A549 (cell line): Measurements from ENCODE around the gene ABCB8. TPM values are rescaled to one million over a fixed set of nuclear protein-coding genes. Genes with fewer than 3 reads are reported as not detected.
A peak's percentile ranks its signal among the peaks of the same experiment; 100 is the strongest.

Source experiments
- ATAC-seq, 2 experiments: fragments of 200-7000 bp in 1 of 2; fragments of >200 bp in 1 of 2; cut with Nextera tagmentation in 1 of 2; cut with Tn5 transposase in 1 of 2; 3 replicates each; pipeline versions ENCODE4 v1.8.0 to v1.9.1; 2018 to 2020; ENCODE audit warnings: mild to moderate bottlenecking in 1 of 2, moderate library complexity in 1 of 2
- CTCF ChIA-PET: fragments of 300-600 bp; sonication (Branson Sonifier 250); formaldehyde crosslinking; extraction: SDS; loops from one replicate; lab custom pipeline; 2021; ENCODE audit warnings: antibody characterized with exemption, inconsistent platforms; lab: Yijun Ruan, JAX
- POLR2A ChIA-PET: fragments of 350-600 bp; formaldehyde crosslinking; extraction: SDS; loops from one replicate; lab custom pipeline; 2021; ENCODE audit warnings: antibody characterized with exemption, inconsistent platforms; lab: Yijun Ruan, JAX
- DNase-seq, 2 experiments: peaks; one replicate each; pipeline versions ENCODE4 v3.0.0 to v3.0.0-alpha.2; 2011 to 2016; ENCODE audit warnings: low read depth in 1 of 2, low spot score in 1 of 2
- FAIRE-seq: peaks from 2 replicates; lab custom pipeline; 2011; peaks lifted over from hg19 to GRCh38; lab: Jason Lieb, UNC
- H3K27ac ChIP-seq, 2 experiments: fragments of >200 bp; sonication (Bioruptor Twin); formaldehyde crosslinking; 3 replicates each; pipeline ENCODE4 v1.5.1; 2016 to 2017
- H3K4me1 ChIP-seq: fragments of >200 bp; sonication (Bioruptor Twin); formaldehyde crosslinking; 3 replicates; pipeline ENCODE4 v1.6.1; 2016
- H3K4me2 ChIP-seq: fragments of >200 bp; sonication (Bioruptor Twin); formaldehyde crosslinking; 3 replicates; pipeline ENCODE4 v1.6.1; 2016
- H3K4me3 ChIP-seq: fragments of >200 bp; sonication (Bioruptor Twin); formaldehyde crosslinking; 3 replicates; pipeline ENCODE4 v1.5.1; 2016
- H3K9me3 ChIP-seq: fragments of >200 bp; sonication (Bioruptor Twin); formaldehyde crosslinking; 3 replicates; pipeline ENCODE4 v1.6.1; 2016
- BHLHE40 ChIP-seq: IDR thresholded peaks from 2 replicates; pipeline ENCODE4 v1.6.1; 2012; ENCODE audit warnings: low read depth, low read length, inconsistent platforms
- CHD2 ChIP-seq: fragments of 150-350 bp; IDR thresholded peaks from 2 replicates; pipeline ENCODE4 v1.6.1; 2014; ENCODE audit warnings: low read length; ENCODE audit not compliant: partially characterized antibody
- E2F6 ChIP-seq: IDR thresholded peaks from 2 replicates; pipeline ENCODE4 v1.6.1; 2012; ENCODE audit warnings: low read depth, borderline replicate concordance
- EHF ChIP-seq: fragments of 250-450 bp; sonication (Bioruptor Pico); IDR thresholded peaks from 2 replicates; pipeline ENCODE4 v1.5.0; 2020; ENCODE audit warnings: mild to moderate bottlenecking
- ESRRA ChIP-seq: fragments of 150-350 bp; IDR thresholded peaks from 2 replicates; pipeline ENCODE4 v1.6.1; 2014; ENCODE audit warnings: mild to moderate bottlenecking, low read length, borderline replicate concordance
- FOXS1 ChIP-seq: fragments of 250-450 bp; sonication (Bioruptor Pico); IDR thresholded peaks from 2 replicates; pipeline ENCODE4 v1.5.0; 2020; ENCODE audit warnings: mild to moderate bottlenecking, moderate library complexity
- HEYL ChIP-seq: fragments of 250-450 bp; sonication (Bioruptor Pico); IDR thresholded peaks from 2 replicates; pipeline ENCODE4 v1.8.0; 2021; ENCODE audit warnings: mild to moderate bottlenecking, moderate library complexity
- HOXB13 ChIP-seq: fragments of 250-450 bp; sonication (Bioruptor Pico); IDR thresholded peaks from 2 replicates; pipeline ENCODE4 v1.5.0; 2020; ENCODE audit warnings: low read depth, mild to moderate bottlenecking, moderate library complexity
- HOXB5 ChIP-seq: fragments of 250-450 bp; sonication (Bioruptor Pico); IDR thresholded peaks from 2 replicates; pipeline ENCODE4 v1.5.0; 2020; ENCODE audit warnings: mild to moderate bottlenecking, moderate library complexity
- JUN ChIP-seq, 2 experiments: fragments of >200 bp; sonication (Bioruptor Twin); formaldehyde crosslinking; IDR thresholded peaks; 2 replicates in 1 of 2; 3 replicates in 1 of 2; pipeline ENCODE4 v1.6.1; 2016 to 2017
- MAFK ChIP-seq: fragments of 450-650 bp; IDR thresholded peaks from 2 replicates; pipeline ENCODE4 v1.6.1; 2014; ENCODE audit not compliant: partially characterized antibody
- MAX ChIP-seq: IDR thresholded peaks from 2 replicates; pipeline ENCODE4 v1.6.1; 2012
- MAZ ChIP-seq: fragments of 150-350 bp; IDR thresholded peaks from 2 replicates; pipeline ENCODE4 v1.6.1; 2014; ENCODE audit warnings: antibody characterized with exemption, low read depth, low read length, borderline replicate concordance
- NFE2L2 ChIP-seq: fragments of 150-350 bp; conservative IDR thresholded peaks from 2 replicates; pipeline ENCODE4 v1.6.1; 2014; ENCODE audit warnings: low read length
- NR3C1 ChIP-seq: fragments of >200 bp; sonication (Bioruptor Twin); formaldehyde crosslinking; IDR thresholded peaks from 3 replicates; pipeline ENCODE4 v1.6.1; 2017
- PHF8 ChIP-seq: fragments of 200-600 bp; sonication (generic); IDR thresholded peaks from 2 replicates; pipeline ENCODE4 v1.6.1; 2016; ENCODE audit warnings: low read depth, mild to moderate bottlenecking, antibody characterized with exemption, moderate library complexity, borderline replicate concordance
- RAD21 ChIP-seq, 2 experiments: fragments of >200 bp in 1 of 2; sonication (Bioruptor Twin) in 1 of 2; formaldehyde crosslinking in 1 of 2; IDR thresholded peaks in 1 of 2; conservative IDR thresholded peaks in 1 of 2; 2 replicates in 1 of 2; 3 replicates in 1 of 2; pipeline ENCODE4 v1.6.1; 2012 to 2018; ENCODE audit warnings: inconsistent platforms in 1 of 2
- SMC3 ChIP-seq: fragments of >200 bp; sonication (Bioruptor Twin); formaldehyde crosslinking; IDR thresholded peaks from 3 replicates; pipeline ENCODE4 v1.6.1; 2018; ENCODE audit warnings: inconsistent platforms
- TP53 ChIP-seq: fragments of 250-450 bp; sonication (Bioruptor Pico); IDR thresholded peaks from 2 replicates; pipeline ENCODE4 v1.5.0; 2021; ENCODE audit warnings: mild to moderate bottlenecking, moderate library complexity
- USF2 ChIP-seq: fragments of 450-650 bp; IDR thresholded peaks from 2 replicates; pipeline ENCODE4 v1.6.1; 2014; ENCODE audit warnings: antibody characterized with exemption
- ZC3H11A ChIP-seq: fragments of 450-650 bp; IDR thresholded peaks from 2 replicates; pipeline ENCODE4 v1.6.1; 2014; ENCODE audit warnings: antibody characterized with exemption, mild to moderate bottlenecking
- ZFP36 ChIP-seq: fragments of 450-650 bp; IDR thresholded peaks from 2 replicates; pipeline ENCODE4 v1.6.1; 2014; ENCODE audit warnings: borderline replicate concordance; ENCODE audit not compliant: partially characterized antibody
- WGBS: methylation state at CpG from one replicate; pipeline ENCODE4 v1.1.6; 2017; ENCODE audit errors: missing lambda C conversion rate; 5-methylcytosine and 5-hydroxymethylcytosine counted together
- polyA plus RNA-seq, 4 experiments: library from polyadenylated mRNA; depleted of rRNA in 3 of 4; stranded (reverse); fragments of >200 nt; fragmentation: RNase III in 1 of 4; extraction: RNeasy Plus Mini Kit Qiagen cat#74134 plus additional on column Dnase treatment in 1 of 4; gene quantifications; 2 replicates in 3 of 4; 3 replicates in 1 of 4; pipeline ENCODE4 v1.2.3, GENCODE V29; 2011 to 2017
- TF ChIP-seq, protein P1 (sequence below): fragments of 250-450 bp; sonication (Bioruptor Pico); IDR thresholded peaks from 2 replicates; pipeline ENCODE4 v1.5.0; 2020; ENCODE audit warnings: low read depth, mild to moderate bottlenecking, moderate library complexity
- TF ChIP-seq, protein P2 (sequence below): fragments of 150-350 bp; IDR thresholded peaks from 2 replicates; pipeline ENCODE4 v1.6.1; 2014; ENCODE audit warnings: low read depth, mild to moderate bottlenecking, low read length
- TF ChIP-seq, protein P3 (sequence below): fragments of >200 bp; sonication (Bioruptor Twin); formaldehyde crosslinking; IDR thresholded peaks from 3 replicates; pipeline ENCODE4 v1.5.1; 2016

Gene ABCB8
- polyA plus RNA-seq, 2 of the 4 experiments (the other 2 are of a cell fraction): 19.6 to 41.1 TPM

GRCh38 chr7:151093748-151094147 lies 65.5 kb downstream of the ABCB8 start:
- no peak overlapping the region for H3K4me2 ChIP-seq
- POLR2A ChIA-PET: no interaction called here
- 96% methylated on average over 6 of the region's 6 CpGs for WGBS
- TF ChIP-seq PHF8 (no peak), HOXB5 (no peak)
- DNase-seq (no peak), FAIRE-seq (no peak), ATAC-seq (no peak)
- H3K4me3 ChIP-seq: no peak overlapping the region
- no peak overlapping the region for H3K27ac ChIP-seq
- peaks cover 27% of the 10 kb centered on the region for H3K4me1 ChIP-seq
- CTCF ChIA-PET: interaction anchor here (0.6 to 27.1 kb wide), 7 partner anchors 13 to 76 kb away, joined by 3 to 412 read pairs (median 5); no protein-coding TSS in a partner anchor
- H3K9me3 ChIP-seq: no peaks in the 10 kb centered on the region

GRCh38 chr7:151094675-151095074 lies 66.4 kb downstream of the ABCB8 start:
- H3K4me1 ChIP-seq: peaks cover 22% of the 10 kb centered on the region
- CTCF ChIA-PET: interaction anchor here (1.6 to 27.1 kb wide), 3 partner anchors 12 to 29 kb away, joined by 5 to 412 read pairs (median 7); no protein-coding TSS in a partner anchor
- POLR2A ChIA-PET: no interaction called here
- 0 out of 6 replicates have a peak overlapping the region, but pooled peaks of 1 of the 2 experiments have one; percentile 12 for H3K27ac ChIP-seq
- no peak for DNase-seq
- no peaks in the 10 kb centered on the region for H3K9me3 ChIP-seq
- H3K4me3 ChIP-seq: no peak overlapping the region
- no peak for FAIRE-seq
- peak in 1 of 2 experiments; percentile 12; a peak in 2 of 6 replicates for ATAC-seq
- TF ChIP-seq USF2 (no peak), BHLHE40 (no peak), FOXS1 (CRISPR knock-in tag) (no peak), HOXB13 (no peak), NFE2L2 (no peak), SMC3 (no peak), ESRRA (no peak), NR3C1 (no peak), TP53 (CRISPR knock-in tag) (no peak)
- TF ChIP-seq, protein P1, sequence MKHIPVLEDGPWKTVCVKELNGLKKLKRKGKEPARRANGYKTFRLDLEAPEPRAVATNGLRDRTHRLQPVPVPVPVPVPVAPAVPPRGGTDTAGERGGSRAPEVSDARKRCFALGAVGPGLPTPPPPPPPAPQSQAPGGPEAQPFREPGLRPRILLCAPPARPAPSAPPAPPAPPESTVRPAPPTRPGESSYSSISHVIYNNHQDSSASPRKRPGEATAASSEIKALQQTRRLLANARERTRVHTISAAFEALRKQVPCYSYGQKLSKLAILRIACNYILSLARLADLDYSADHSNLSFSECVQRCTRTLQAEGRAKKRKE (CRISPR knock-in tag): no peak
- peak overlapping the region; percentile 6; the same call in 1 of the 3 replicates for H3K4me2 ChIP-seq
- WGBS: 74% methylated on average over 5 of the region's 5 CpGs

DNA sequence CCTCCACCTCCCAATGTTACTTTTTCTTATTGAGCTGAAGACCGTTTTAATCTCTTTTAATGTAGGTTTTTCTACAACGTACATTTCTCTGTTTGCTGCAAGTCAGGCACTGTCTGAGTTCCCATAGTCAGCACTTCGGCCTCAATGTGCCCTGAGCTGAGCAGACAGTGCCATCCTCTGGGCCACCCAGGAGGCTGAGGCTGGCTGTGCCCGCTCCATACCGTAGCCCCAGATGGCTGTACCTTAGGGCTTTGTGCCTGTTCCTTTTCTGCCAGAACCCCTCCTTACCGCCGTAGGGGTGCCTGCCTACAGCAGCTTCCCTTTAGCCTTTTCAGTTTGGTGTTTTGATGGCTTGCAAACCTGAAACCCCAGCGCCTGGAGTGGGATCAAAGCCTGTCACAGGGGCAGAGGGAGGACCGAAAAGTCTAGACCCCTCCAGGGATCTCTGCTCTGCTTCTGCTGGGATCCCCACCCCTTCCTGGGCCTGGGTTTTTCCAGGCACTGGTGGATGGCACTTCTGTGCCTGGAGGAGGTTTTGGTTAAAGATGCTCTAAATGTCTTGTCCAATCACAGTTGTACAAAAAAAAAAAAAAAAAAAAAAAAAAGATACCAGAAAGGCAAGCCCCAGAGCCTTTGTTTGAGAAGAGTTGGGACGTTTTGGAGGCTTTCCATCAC lies 67.0 kb downstream of the ABCB8 start:
- Histone ChIP-seq H3K4me3 (no peak overlapping the region), H3K9me3 (no peaks in the 10 kb centered on the region), H3K27ac (peak overlapping the region in 1 of 2 experiments; percentile 31; a peak in 1 of 6 replicates), H3K4me2 (peak overlapping the region; percentile 6; the same call in 1 of the 3 replicates), H3K4me1 (peaks cover 22% of the 10 kb centered on the region)
- 81% methylated on average over 10 of the region's 10 CpGs for WGBS
- CTCF ChIA-PET: interaction anchor here (1.6 to 27.1 kb wide), 3 partner anchors 12 to 29 kb away, joined by 5 to 412 read pairs (median 7); no protein-coding TSS in a partner anchor
- TF ChIP-seq MAZ (no peak), ZFP36 (no peak), JUN (IDR thresholded peaks at IDR 0.05) (no peak), E2F6 (no peak), PHF8 (no peak), ZC3H11A (no peak), FOXS1 (CRISPR knock-in tag) (no peak), HOXB5 (no peak), MAFK (no peak), RAD21 (conservative IDR thresholded peaks at IDR 0.05 in 1 of 2, IDR thresholded peaks at IDR 0.05 in 1 of 2) (no peak), NFE2L2 (no peak), BHLHE40 (no peak), EHF (no peak), MAX (no peak), CHD2 (no peak), HEYL (CRISPR knock-in tag) (no peak)
- TF ChIP-seq, protein P2, sequence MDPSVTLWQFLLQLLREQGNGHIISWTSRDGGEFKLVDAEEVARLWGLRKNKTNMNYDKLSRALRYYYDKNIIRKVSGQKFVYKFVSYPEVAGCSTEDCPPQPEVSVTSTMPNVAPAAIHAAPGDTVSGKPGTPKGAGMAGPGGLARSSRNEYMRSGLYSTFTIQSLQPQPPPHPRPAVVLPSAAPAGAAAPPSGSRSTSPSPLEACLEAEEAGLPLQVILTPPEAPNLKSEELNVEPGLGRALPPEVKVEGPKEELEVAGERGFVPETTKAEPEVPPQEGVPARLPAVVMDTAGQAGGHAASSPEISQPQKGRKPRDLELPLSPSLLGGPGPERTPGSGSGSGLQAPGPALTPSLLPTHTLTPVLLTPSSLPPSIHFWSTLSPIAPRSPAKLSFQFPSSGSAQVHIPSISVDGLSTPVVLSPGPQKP: no peak
- TF ChIP-seq, protein P3, sequence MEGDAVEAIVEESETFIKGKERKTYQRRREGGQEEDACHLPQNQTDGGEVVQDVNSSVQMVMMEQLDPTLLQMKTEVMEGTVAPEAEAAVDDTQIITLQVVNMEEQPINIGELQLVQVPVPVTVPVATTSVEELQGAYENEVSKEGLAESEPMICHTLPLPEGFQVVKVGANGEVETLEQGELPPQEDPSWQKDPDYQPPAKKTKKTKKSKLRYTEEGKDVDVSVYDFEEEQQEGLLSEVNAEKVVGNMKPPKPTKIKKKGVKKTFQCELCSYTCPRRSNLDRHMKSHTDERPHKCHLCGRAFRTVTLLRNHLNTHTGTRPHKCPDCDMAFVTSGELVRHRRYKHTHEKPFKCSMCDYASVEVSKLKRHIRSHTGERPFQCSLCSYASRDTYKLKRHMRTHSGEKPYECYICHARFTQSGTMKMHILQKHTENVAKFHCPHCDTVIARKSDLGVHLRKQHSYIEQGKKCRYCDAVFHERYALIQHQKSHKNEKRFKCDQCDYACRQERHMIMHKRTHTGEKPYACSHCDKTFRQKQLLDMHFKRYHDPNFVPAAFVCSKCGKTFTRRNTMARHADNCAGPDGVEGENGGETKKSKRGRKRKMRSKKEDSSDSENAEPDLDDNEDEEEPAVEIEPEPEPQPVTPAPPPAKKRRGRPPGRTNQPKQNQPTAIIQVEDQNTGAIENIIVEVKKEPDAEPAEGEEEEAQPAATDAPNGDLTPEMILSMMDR: no peak
- TF ChIP-seq, protein P1 (CRISPR knock-in tag): no peak
- DNase-seq (no peak), FAIRE-seq (no peak), ATAC-seq (peak; percentile 49 to 69; a peak in 4 of 6 replicates)
- POLR2A ChIA-PET: no interaction called here
